HG03469 (cell line): ENCODE measurements around the gene SLC38A11.

Experiments used
- ATAC-seq: cut with Tn5 transposase; IDR thresholded peaks from one replicate; pipeline ENCODE4 v1.9.1; 2021; ENCODE audit warnings: mild to moderate bottlenecking, moderate library complexity, moderate number of reproducible peaks; ENCODE audit not compliant: unreplicated experiment

Gene SLC38A11

DNA sequence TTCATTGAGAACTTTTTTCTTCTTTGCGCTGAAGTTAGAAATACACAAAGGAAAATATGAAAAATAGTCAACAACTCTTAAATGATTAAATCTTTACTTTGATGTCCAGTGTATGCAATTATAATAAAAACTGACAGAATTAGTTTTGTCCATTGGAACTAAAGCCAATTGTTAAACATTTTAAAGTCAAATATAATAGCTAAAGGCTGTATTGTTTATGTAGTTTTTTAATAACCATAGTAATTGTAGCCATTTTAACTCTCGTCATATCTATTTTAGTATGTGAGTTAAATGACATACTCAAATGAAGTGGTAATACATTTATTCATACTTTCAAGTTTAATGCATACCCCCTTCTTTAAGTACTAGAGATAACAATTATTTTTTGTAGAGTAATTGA lies 109.0 kb downstream of the SLC38A11 start:
- ATAC-seq: no peak
